Astrocyte of the spinal cord (primary cell): ENCODE results near the gene GUCY1A2.
"Not testable (repeated sequence)": the region's sequence is repeated elsewhere in the genome, so short reads cannot be mapped to it uniquely, and the experiment has no call there.

Source experiments
- DNase-seq: peaks from one replicate; pipeline ENCODE4 v3.0.0; 2011; ENCODE audit warnings: low read depth, low spot score
- H3K4me3 ChIP-seq: 2 replicates; pipeline ENCODE4 v1.5.1; 2011; ENCODE audit warnings: low read depth, mild to moderate bottlenecking, low read length, moderate library complexity
- CTCF ChIP-seq: IDR thresholded peaks from 2 replicates; pipeline ENCODE4 v1.5.1; 2012; ENCODE audit warnings: low read depth, mild to moderate bottlenecking, low read length, inconsistent platforms
- in situ Hi-C: cut with HindIII; loops from 2 replicates; pipeline ENCODE4 v1.10.0; 2017; ENCODE audit warnings: low sequenced_read_pairs

GUCY1A2 gene

GRCh38 chr11:106913141-106913540 lies 105.1 kb downstream of the GUCY1A2 start:
- no peak for DNase-seq
- no peak overlapping the region for H3K4me3 ChIP-seq
- TF ChIP-seq CTCF = no peak
- in situ Hi-C loops = no loop called here

GRCh38 chr11:106904826-106905225 lies 113.5 kb downstream of the GUCY1A2 start:
- TF ChIP-seq CTCF = no peak
- no peak overlapping the region for H3K4me3 ChIP-seq
- in situ Hi-C loops = no loop called here
- DNase-seq = no peak

GRCh38 chr11:106889718-106890117 lies 128.6 kb downstream of the GUCY1A2 start:
- in situ Hi-C loops = no loop called here
- no peak for DNase-seq
- no peak for TF ChIP-seq CTCF
- no peak overlapping the region for H3K4me3 ChIP-seq

GRCh38 chr11:106888386-106888785 lies 129.9 kb downstream of the GUCY1A2 start:
- in situ Hi-C loops = no loop called here
- no peak for DNase-seq
- H3K4me3 ChIP-seq = no peak overlapping the region
- no peak for TF ChIP-seq CTCF

- DNase-seq, H3K4me3 ChIP-seq, in situ Hi-C loops: not testable (repeated sequence)
These were observed 134.6 kb downstream of the GUCY1A2 start for GRCh38 chr11:106883693-106884092.

- no peak for TF ChIP-seq CTCF
- in situ Hi-C loops = no loop called here
- no peak overlapping the region for H3K4me3 ChIP-seq
- no peak for DNase-seq
These were observed 138.3 kb downstream of the GUCY1A2 start for GRCh38 chr11:106879832-106880546.

GRCh38 chr11:106879029-106879428 lies 139.2 kb downstream of the GUCY1A2 start:
- in situ Hi-C loops = no loop called here
- TF ChIP-seq CTCF = no peak
- no peak for DNase-seq
- no peak overlapping the region for H3K4me3 ChIP-seq
